A673 (cell line): ENCODE measurements around the gene TEC. TPM values are rescaled to one million over a fixed set of nuclear protein-coding genes. Genes with fewer than 3 reads are reported as not detected.
"Not testable (repeated sequence)": the region's sequence is repeated elsewhere in the genome, so short reads cannot be mapped to it uniquely, and the experiment has no call there.

ENCODE experiments used
- BruUV-seq: library from RNA; stranded (reverse); fragments of 400-500 nt; replicated peaks from 2 replicates; lab custom pipeline; 2021; lab: Mats Ljungman, UMichigan
- CTCF ChIA-PET: fragments of 300-600 bp; sonication (Branson Sonifier 250); formaldehyde crosslinking; loops from one replicate; lab custom pipeline; 2022; ENCODE audit warnings: antibody characterized with exemption; lab: Charles Lee
- POLR2A ChIA-PET: fragments of 300-600 bp; sonication (Branson Sonifier 250); formaldehyde crosslinking; loops from one replicate; lab custom pipeline; 2022; ENCODE audit warnings: antibody characterized with exemption; ENCODE audit not compliant: low non-redundant PET; lab: Charles Lee
- DNase-seq: peaks from one replicate; pipeline ENCODE4 v3.0.0-alpha.2; 2015; ENCODE audit warnings: low spot score
- H3K27ac ChIP-seq: fragments of 200-600 bp; sonication (generic); 2 replicates; pipeline ENCODE4 v1.5.1; 2016; ENCODE audit warnings: mixed run types, low read depth, mild to moderate bottlenecking, mixed read lengths, antibody characterized with exemption, low read length; ENCODE audit not compliant: poor library complexity, severe bottlenecking
- H3K27me3 ChIP-seq: fragments of 200-600 bp; sonication (generic); replicated peaks from 2 replicates; pipeline ENCODE4 v1.6.1; 2017; ENCODE audit warnings: mixed run types, low read depth, mild to moderate bottlenecking, mixed read lengths, antibody characterized with exemption, low read length; ENCODE audit not compliant: insufficient read depth, poor library complexity
- H3K36me3 ChIP-seq: fragments of 200-600 bp; sonication (generic); 2 replicates; pipeline ENCODE4 v1.6.1; 2016; ENCODE audit warnings: mixed run types, mild to moderate bottlenecking, mixed read lengths, antibody characterized with exemption, low read length; ENCODE audit not compliant: insufficient read depth, poor library complexity, severe bottlenecking
- H3K4me1 ChIP-seq: fragments of 200-600 bp; sonication (generic); 2 replicates; pipeline ENCODE4 v1.6.1; 2017; ENCODE audit warnings: mixed run types, mild to moderate bottlenecking, mixed read lengths, antibody characterized with exemption, low read length; ENCODE audit not compliant: insufficient read depth, poor library complexity, severe bottlenecking
- H3K4me3 ChIP-seq: fragments of 200-600 bp; sonication (generic); 2 replicates; pipeline ENCODE4 v1.5.1; 2016; ENCODE audit warnings: low read depth, mixed run types, mild to moderate bottlenecking, mixed read lengths, low read length; ENCODE audit not compliant: poor library complexity, severe bottlenecking
- H3K9me3 ChIP-seq: fragments of 200-600 bp; sonication (generic); 2 replicates; pipeline ENCODE4 v1.6.1; 2016; ENCODE audit warnings: mixed run types, low read depth, mild to moderate bottlenecking, mixed read lengths, antibody characterized with exemption, low read length; ENCODE audit not compliant: poor library complexity, severe bottlenecking
- EZH2 ChIP-seq: fragments of 200-600 bp; sonication (generic); IDR thresholded peaks from 2 replicates; pipeline ENCODE4 v1.6.1; 2017; ENCODE audit warnings: borderline replicate concordance, low read depth, mild to moderate bottlenecking, mixed read lengths, antibody characterized with exemption, low read length; ENCODE audit not compliant: poor library complexity, severe bottlenecking
- intact Hi-C: fragments of 100-400 bp; cut with micrococcal nuclease; formaldehyde crosslinking; loops from one replicate; pipeline ENCODE4 v1.10.0; 2022; ENCODE audit not compliant: unreplicated experiment
- total RNA-seq: library from RNA; stranded (reverse); gene quantifications from 2 replicates; pipeline ENCODE4 v1.2.3, GENCODE V29; 2021
- TF ChIP-seq, protein P1 (sequence below): fragments of 300-800, 200-600 bp; sonication (generic); conservative IDR thresholded peaks from 2 replicates; pipeline ENCODE4 v1.5.1; 2017; ENCODE audit warnings: low read depth, mild to moderate bottlenecking, antibody characterized with exemption, low read length, moderate library complexity, mixed read lengths

The TEC gene
- total RNA-seq, 1 experiment from 2014 or later, result 6.8 TPM

DNA sequence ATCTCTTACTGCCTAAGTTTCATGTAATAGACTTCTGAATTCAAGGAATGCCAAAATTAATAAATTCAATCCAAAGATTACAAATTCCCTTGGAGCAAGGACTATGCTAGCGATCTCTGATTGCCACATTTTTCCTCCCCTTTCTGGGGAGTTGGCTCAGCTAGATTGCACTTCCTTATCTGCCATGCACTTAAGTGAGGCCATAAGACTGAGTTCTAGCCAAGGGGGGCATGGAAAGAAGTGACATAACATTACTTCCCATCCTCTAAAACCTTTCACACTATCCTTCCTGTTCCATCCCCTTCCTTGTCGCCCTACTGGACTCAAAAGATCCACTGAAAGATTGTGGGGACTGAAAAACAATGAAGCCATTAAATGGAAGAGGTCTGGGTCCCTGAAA is 81.8 kb downstream of the TEC start:
- Histone ChIP-seq H3K27ac (no peak overlapping the region), H3K9me3 (no peaks in the 10 kb centered on the region), H3K4me1 (no peaks in the 10 kb centered on the region), H3K27me3 (no peaks in the 10 kb centered on the region), H3K4me3 (no peak overlapping the region), H3K36me3 (no peaks in the 10 kb centered on the region)
- intact Hi-C loops, result no loop called here
- BruUV-seq, result no TSS peak
- ChIA-PET CTCF (no interaction called here), POLR2A (no interaction called here)
- no peak for DNase-seq
- TF ChIP-seq EZH2, result no peak
- TF ChIP-seq, protein P1, sequence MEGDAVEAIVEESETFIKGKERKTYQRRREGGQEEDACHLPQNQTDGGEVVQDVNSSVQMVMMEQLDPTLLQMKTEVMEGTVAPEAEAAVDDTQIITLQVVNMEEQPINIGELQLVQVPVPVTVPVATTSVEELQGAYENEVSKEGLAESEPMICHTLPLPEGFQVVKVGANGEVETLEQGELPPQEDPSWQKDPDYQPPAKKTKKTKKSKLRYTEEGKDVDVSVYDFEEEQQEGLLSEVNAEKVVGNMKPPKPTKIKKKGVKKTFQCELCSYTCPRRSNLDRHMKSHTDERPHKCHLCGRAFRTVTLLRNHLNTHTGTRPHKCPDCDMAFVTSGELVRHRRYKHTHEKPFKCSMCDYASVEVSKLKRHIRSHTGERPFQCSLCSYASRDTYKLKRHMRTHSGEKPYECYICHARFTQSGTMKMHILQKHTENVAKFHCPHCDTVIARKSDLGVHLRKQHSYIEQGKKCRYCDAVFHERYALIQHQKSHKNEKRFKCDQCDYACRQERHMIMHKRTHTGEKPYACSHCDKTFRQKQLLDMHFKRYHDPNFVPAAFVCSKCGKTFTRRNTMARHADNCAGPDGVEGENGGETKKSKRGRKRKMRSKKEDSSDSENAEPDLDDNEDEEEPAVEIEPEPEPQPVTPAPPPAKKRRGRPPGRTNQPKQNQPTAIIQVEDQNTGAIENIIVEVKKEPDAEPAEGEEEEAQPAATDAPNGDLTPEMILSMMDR, result no peak

DNA sequence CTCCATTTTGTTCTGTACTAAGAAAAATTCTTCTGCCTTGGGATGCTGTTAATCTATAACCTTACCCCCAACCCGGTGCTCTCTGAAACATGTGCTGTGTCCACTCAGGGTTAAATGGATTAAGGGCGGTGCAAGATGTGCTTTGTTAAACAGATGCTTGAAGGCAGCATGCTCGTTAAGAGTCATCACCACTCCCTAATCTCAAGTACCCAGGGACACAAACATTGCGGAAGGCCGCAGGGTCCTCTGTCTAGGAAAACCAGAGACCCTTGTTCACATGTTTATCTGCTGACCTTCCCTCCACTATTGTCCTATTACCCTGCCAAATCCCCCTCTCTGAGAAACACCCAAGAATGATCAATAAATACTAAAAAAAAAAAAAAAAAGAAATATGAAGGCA is 82.6 kb downstream of the TEC start:
- H3K4me1 ChIP-seq, H3K36me3 ChIP-seq, BruUV-seq, H3K27ac ChIP-seq, H3K9me3 ChIP-seq, H3K27me3 ChIP-seq, intact Hi-C loops, CTCF ChIA-PET, H3K4me3 ChIP-seq, DNase-seq: not testable (repeated sequence)
- POLR2A ChIA-PET, result interaction anchor here (0.6 kb wide), 1 partner anchor 208 kb away, joined by 3 read pairs; no protein-coding TSS in a partner anchor

DNA sequence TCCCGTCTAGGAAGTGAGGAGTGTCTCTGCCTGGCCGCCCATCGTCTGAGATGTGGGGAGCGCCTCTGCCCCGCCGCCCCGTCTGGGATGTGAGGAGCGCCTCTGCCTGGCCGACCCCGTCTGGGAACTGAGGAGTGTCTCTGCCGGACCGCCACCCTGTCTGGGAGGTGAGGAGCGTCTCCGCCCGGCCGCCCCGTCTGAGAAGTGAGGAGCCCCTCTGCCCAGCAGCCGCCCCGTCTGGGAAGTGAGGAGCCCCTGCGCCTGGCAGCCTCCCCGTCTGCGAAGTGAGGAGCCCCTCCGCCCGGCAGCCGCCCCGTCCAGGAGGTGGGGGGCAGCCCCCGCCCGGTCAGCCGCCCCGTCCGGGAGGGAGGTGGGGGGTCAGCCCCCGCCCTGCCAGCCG is 83.2 kb downstream of the TEC start:
- H3K36me3 ChIP-seq, intact Hi-C loops, DNase-seq, CTCF ChIA-PET, POLR2A ChIA-PET, H3K27ac ChIP-seq, H3K27me3 ChIP-seq, BruUV-seq, H3K4me3 ChIP-seq, H3K9me3 ChIP-seq, H3K4me1 ChIP-seq: not testable (repeated sequence)

DNA sequence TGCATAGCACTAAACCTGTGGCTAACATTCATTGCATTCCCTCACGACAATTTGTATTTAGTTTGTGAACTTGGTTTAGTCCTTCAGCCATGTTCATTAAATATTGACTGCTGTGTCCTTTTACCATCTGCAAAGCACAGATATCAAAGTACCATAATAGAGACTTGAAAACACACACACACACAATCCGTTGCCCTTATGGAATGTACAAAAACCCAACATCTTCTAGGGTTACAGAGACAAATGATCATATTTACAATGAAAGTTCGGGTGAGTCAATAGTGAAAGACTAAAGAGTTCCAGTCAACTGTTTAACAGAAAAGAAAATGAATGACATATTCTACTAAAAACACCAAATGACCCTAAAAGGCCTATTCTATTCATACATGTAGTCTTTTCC is 84.8 kb downstream of the TEC start:
- CTCF ChIA-PET, result no interaction called here
- Histone ChIP-seq H3K27me3 (no peaks in the 10 kb centered on the region), H3K4me1 (no peaks in the 10 kb centered on the region), H3K4me3 (no peak overlapping the region), H3K27ac (no peak overlapping the region), H3K9me3 (no peaks in the 10 kb centered on the region), H3K36me3 (no peaks in the 10 kb centered on the region)
- TF ChIP-seq, protein P1, result no peak
- no peak for TF ChIP-seq EZH2
- no peak for DNase-seq
- BruUV-seq, result no TSS peak
- POLR2A ChIA-PET, result no interaction called here
- intact Hi-C loops, result no loop called here
